Measurements from ENCODE around the gene ABR.

- no peak for TF ChIP-seq CTCF (conservative IDR thresholded peaks at IDR 0.05; ENCODE audit: low read depth, low read length)
- TF ChIP-seq EZH2 (IDR thresholded peaks at IDR 0.05; ENCODE audit: low read length, unreplicated experiment), result no peak
- TF ChIP-seq EZH2phosphoT487 (IDR thresholded peaks at IDR 0.05; ENCODE audit: borderline replicate concordance, low read length), result no peak
Observed at GRCh38 chr17:1159431-1160180, 20.2 kb downstream of the ABR start.
